PFSK-1 (cell line): ENCODE data around the gene WNT2B.

ENCODE experiments used
- POLR2AphosphoS5 ChIP-seq: IDR thresholded peaks from 2 replicates; pipeline ENCODE4 v1.6.1; 2012; ENCODE audit warnings: low read depth, mild to moderate bottlenecking, control low read depth, low read length, moderate library complexity
- TAF1 ChIP-seq: IDR thresholded peaks from 2 replicates; pipeline ENCODE4 v1.6.1; 2012; ENCODE audit warnings: low read length, control low read depth, borderline replicate concordance; ENCODE audit not compliant: insufficient read depth

GRCh38 chr1:112502826-112503225 lies 5.9 kb upstream of the WNT2B start:
- TF ChIP-seq TAF1 (no peak), POLR2AphosphoS5 (no peak)
